Measurements from ENCODE around the gene GNG7. TPM values are rescaled to one million over a fixed set of nuclear protein-coding genes. Genes with fewer than 3 reads are reported as not detected.
A peak's percentile ranks its signal among the peaks of the same experiment; 100 is the strongest.
"Not testable (repeated sequence)": the region's sequence is repeated elsewhere in the genome, so short reads cannot be mapped to it uniquely, and the experiment has no call there.

GNG7 gene
- total RNA-seq, 1 donor from 2014 or later: 0.06 TPM

GRCh38 chr19:2527171-2527570, 175.3 kb downstream of the GNG7 start:
- DNase-seq (ENCODE audit: low read depth): no peak
- H3K4me3 ChIP-seq (ENCODE audit: low read depth, low read length): no peak overlapping the region
- TF ChIP-seq CTCF (conservative IDR thresholded peaks at IDR 0.05; ENCODE audit: low read depth, low read length): no peak

- H3K4me3 ChIP-seq (ENCODE audit: low read depth, low read length): peak overlapping the region; percentile 44
- DNase-seq (ENCODE audit: low read depth): no peak
- no peak for TF ChIP-seq CTCF (conservative IDR thresholded peaks at IDR 0.05; ENCODE audit: low read depth, low read length)
These were observed 177.4 kb downstream of the GNG7 start for GRCh38 chr19:2524840-2525723.

GRCh38 chr19:2524361-2524839, 178.1 kb downstream of the GNG7 start:
- TF ChIP-seq CTCF (conservative IDR thresholded peaks at IDR 0.05; ENCODE audit: low read depth, low read length): no peak
- DNase-seq (ENCODE audit: low read depth): no peak
- H3K4me3 ChIP-seq (ENCODE audit: low read depth, low read length): no peak overlapping the region

GRCh38 chr19:2523630-2524311, 178.7 kb downstream of the GNG7 start:
- TF ChIP-seq CTCF (conservative IDR thresholded peaks at IDR 0.05; ENCODE audit: low read depth, low read length): no peak
- no peak overlapping the region for H3K4me3 ChIP-seq (ENCODE audit: low read depth, low read length)
- no peak for DNase-seq (ENCODE audit: low read depth)

- no peak for DNase-seq (ENCODE audit: low read depth)
- H3K4me3 ChIP-seq (ENCODE audit: low read depth, low read length): no peak overlapping the region
- TF ChIP-seq CTCF (conservative IDR thresholded peaks at IDR 0.05; ENCODE audit: low read depth, low read length): no peak
These were observed 183.0 kb downstream of the GNG7 start for GRCh38 chr19:2519482-2519881.

- not testable (repeated sequence) for H3K4me3 ChIP-seq (ENCODE audit: low read depth, low read length)
These were observed 183.6 kb downstream of the GNG7 start for GRCh38 chr19:2518856-2519255.

GRCh38 chr19:2517881-2518601, 184.5 kb downstream of the GNG7 start:
- DNase-seq (ENCODE audit: low read depth): no peak
- TF ChIP-seq CTCF (conservative IDR thresholded peaks at IDR 0.05; ENCODE audit: low read depth, low read length): no peak
- H3K4me3 ChIP-seq (ENCODE audit: low read depth, low read length): no peak overlapping the region

More at GRCh38 chr19:2518856-2519255, 183.6 kb downstream of the GNG7 start:
- DNase-seq (ENCODE audit: low read depth): not testable (repeated sequence)

Measured in epithelial cell of proximal tubule (primary cell).